Sigmoid colon (tissue), 3 donors: Measurements from ENCODE around the gene FAM174C.

Experiments used
- CTCF ChIP-seq, 4 experiments: fragments of 450-650 bp in 3 of 4; fragments of 200-600 bp in 1 of 4; IDR thresholded peaks; one replicate each; pipeline ENCODE4 v1.5.1; 2016 to 2019; ENCODE audit warnings: antibody characterized with exemption in 4 of 4, mild to moderate bottlenecking in 3 of 4, moderate library complexity in 2 of 4
- POLR2A ChIP-seq, 2 donors: fragments of 450-650 bp; IDR thresholded peaks; one replicate each; pipeline ENCODE4 v1.6.1; 2016; ENCODE audit warnings: antibody characterized with exemption in 2 of 2, mild to moderate bottlenecking in 2 of 2, moderate library complexity in 2 of 2

- peak; percentile 38 to 76 (median 54) for TF ChIP-seq CTCF (IDR thresholded peaks at IDR 0.05)
- TF ChIP-seq POLR2A (IDR thresholded peaks at IDR 0.05): no peak
These were observed 40.3 kb downstream of the FAM174C start for GRCh38 chr19:1315470-1316166.
